Lower leg skin (tissue), 3 donors: ENCODE results near the gene EMC1.

ENCODE experiments used
- CTCF ChIP-seq, 3 donors: fragments of 450-650 bp; IDR thresholded peaks; one replicate each; pipeline ENCODE4 v1.5.1; 2016; ENCODE audit warnings: antibody characterized with exemption in 3 of 3, mild to moderate bottlenecking in 3 of 3, moderate library complexity in 2 of 3
- POLR2A ChIP-seq, 2 donors: fragments of 450-650 bp; IDR thresholded peaks; one replicate each; pipeline ENCODE4 v1.6.1; 2016 to 2017; ENCODE audit warnings: antibody characterized with exemption in 2 of 2, mild to moderate bottlenecking in 1 of 2, moderate library complexity in 1 of 2

GRCh38 chr1:19191811-19192210, 59.5 kb downstream of the EMC1 start:
- TF ChIP-seq CTCF (IDR thresholded peaks at IDR 0.05), result no peak
- TF ChIP-seq POLR2A (IDR thresholded peaks at IDR 0.05), result no peak
